Stimulated activated CD4-positive, alpha-beta T cell treated with anti-CD3 and anti-CD28 coated beads, Interleukin-15, amount 100 ng/mL, for 1 hour (primary cell): Measurements from ENCODE around the gene FN3KRP.
"Not testable (repeated sequence)": the region's sequence is repeated elsewhere in the genome, so short reads cannot be mapped to it uniquely, and the experiment has no call there.

Source experiments
- DNase-seq, 2 donors: peaks; one replicate each; pipeline ENCODE4 v3.0.0-alpha.2; 2020; ENCODE audit warnings: low read depth in 1 of 2, low spot score in 1 of 2

The FN3KRP gene

DNA sequence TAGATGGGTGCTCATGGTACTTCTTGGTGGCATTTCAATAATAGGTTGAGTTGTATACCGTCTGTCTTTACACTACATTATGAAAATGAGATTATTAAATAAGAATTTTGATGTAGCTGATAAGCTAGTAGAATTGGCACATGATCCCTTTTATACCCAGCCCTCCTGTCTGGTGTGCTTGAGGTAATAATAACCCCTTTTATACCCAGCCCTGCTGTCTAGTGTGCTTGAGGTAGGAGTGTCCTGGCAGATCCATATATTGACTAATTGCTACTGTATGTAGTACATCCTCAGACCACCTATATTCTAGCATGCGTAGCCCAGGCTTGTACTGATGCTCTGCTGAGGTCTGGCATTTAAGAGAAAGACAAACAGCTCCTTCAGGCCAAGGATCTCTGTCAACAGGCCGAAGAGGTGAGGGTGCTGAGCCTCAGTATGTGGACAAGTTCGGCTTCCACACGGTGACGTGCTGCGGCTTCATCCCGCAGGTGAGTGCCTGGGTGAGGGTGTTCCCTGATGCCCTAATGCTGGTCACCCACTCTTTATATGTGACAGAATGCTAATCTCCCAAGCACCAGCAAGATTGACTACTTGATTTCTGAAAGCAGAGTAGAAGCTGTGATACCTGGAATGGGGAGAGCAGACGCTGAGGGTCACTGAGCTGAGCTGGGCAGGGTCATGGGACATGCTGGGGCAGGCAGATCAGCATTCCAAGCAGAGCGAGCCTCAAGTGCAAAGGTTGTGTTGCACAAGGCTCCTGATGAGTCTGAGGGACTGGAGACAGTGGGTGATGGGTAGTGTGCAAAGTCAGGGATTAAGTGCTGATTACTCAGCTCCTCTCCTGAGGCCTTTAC, 24.6 kb downstream of the FN3KRP start:
- DNase-seq = no peak

DNA sequence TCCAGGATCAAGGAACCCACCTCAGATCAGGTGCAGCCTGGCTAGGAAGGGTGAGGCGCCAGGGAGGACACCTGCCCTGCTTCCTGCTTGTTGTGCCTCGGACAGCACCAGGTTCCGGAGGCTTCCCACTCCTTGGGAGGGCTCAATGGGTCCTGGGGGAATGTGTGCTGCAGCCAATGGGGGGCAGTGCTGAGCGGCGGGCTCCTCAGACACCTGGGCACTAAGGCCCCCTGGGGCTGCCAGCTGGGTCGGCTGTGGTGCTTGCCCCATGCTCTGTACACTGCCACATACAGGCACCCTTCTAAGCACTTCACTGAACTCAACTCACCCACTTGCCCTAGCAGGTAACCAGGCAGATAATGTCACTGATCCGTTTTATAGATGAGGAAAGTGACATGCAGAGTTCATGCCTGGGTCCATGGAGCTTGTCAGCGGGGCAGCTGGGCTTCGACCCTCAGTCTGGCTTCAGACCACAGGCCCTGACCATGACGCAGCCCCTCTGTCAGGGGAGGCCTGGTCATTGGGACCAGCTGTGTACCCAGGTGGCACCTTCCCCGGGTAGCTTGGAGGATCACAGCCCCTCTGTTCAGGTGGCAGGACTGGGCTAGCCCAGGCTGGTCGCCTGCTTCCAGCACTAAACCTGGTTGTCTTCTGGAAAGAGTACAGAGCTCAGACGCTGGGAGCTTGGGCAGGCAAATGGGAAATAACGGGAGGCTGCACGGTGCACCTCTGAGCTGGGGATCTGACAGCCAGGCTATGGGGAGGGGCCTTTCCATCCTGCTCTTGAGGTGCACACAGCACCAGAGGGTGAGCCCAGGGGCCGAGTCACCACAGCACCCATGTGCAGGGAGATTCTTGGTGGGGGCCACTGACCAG, 27.1 kb downstream of the FN3KRP start:
- DNase-seq = no peak

DNA sequence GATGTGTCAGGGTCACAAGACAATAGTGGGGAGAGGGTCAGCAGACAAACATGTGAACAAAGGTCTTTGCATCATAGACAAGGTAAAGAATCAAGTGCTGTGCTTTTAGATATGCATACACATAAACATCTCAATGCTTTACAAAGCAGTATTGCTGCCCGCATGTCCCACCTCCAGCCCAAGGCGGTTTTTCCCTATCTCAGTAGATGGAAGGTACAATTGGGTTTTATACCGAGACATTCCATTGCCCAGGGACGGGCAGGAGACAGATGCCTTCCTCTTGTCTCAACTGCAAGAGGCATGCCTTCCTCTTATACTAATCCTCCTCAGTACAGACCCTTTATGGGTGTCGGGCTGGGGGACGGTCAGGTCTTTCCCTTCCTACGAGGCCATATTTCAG, 28.2 kb downstream of the FN3KRP start:
- not testable (repeated sequence) for DNase-seq

DNA sequence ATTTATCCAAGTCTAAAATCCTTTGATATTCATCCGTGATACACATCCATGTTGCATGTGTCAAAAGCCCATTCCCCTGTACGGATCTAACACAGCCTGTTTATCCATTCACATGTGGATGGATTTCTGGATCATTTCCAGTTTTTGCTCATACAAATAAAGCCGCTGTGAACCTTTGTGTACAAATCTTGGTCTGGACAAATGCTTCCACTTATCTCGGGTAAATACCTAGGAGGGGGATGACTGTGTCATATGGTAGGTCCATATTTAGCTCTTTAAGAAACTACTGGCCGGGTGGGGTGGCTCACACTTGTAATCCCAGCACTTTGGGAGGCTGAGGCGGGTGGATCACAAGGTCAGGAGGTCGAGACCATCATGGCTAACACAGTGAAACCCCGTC, 29.0 kb downstream of the FN3KRP start:
- no peak for DNase-seq

DNA sequence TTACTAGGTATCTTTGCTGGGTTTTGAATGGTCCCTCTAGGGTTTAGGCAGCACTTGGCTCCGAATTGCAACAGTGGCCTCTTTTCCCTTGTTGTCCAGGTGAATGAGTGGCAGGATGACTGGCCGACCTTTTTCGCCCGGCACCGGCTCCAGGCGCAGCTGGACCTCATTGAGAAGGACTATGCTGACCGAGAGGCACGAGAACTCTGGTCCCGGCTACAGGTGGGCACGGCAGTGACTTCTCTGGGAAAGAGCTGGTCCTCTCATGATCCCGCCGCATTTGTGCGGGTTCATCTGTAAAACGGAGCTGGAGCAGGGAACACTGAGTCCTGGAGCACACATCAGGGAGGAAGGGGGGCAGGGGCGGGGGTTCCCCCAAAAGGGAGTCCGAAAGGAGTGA, 32.2 kb downstream of the FN3KRP start:
- no peak for DNase-seq

DNA sequence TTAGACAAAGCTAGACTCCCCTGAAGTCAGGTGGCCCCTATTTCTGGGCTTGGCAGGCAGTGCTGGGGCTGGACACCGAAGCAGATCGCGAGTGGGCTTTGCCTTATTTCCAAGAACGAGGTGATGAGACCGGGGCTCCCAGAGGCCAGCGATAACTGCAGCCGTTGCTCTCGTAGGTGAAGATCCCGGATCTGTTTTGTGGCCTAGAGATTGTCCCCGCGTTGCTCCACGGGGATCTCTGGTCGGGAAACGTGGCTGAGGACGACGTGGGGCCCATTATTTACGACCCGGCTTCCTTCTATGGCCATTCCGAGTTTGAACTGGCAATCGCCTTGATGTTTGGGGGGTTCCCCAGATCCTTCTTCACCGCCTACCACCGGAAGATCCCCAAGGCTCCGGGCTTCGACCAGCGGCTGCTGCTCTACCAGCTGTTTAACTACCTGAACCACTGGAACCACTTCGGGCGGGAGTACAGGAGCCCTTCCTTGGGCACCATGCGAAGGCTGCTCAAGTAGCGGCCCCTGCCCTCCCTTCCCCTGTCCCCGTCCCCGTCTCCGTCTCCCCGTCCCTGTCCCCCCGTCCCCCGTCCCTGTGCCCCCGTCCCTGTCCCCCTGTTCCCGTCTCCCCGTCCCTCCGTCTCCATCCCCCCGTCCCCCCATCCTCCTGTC, 33.9 kb downstream of the FN3KRP start:
- no peak for DNase-seq

DNA sequence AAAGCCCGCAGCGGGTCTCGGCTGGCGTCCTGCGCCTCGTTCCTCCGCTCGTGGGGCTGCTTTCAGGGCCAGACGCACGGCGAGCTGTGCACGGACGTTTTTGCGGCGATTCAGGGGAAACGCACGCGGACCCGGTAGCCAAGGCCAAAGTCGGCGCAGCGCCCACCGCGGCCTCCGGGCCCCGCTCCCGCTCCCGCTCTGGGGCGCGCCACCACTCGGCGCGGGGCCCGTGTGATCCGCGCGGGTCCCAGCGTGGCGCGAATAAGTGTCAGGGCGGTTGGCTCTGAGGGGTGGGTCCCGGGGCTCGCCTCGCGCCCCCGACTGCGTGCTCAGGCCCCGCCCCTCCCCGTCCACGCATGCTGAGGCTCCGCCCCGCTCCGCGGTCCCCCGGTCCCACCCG, 34.7 kb downstream of the FN3KRP start:
- no peak for DNase-seq

DNA sequence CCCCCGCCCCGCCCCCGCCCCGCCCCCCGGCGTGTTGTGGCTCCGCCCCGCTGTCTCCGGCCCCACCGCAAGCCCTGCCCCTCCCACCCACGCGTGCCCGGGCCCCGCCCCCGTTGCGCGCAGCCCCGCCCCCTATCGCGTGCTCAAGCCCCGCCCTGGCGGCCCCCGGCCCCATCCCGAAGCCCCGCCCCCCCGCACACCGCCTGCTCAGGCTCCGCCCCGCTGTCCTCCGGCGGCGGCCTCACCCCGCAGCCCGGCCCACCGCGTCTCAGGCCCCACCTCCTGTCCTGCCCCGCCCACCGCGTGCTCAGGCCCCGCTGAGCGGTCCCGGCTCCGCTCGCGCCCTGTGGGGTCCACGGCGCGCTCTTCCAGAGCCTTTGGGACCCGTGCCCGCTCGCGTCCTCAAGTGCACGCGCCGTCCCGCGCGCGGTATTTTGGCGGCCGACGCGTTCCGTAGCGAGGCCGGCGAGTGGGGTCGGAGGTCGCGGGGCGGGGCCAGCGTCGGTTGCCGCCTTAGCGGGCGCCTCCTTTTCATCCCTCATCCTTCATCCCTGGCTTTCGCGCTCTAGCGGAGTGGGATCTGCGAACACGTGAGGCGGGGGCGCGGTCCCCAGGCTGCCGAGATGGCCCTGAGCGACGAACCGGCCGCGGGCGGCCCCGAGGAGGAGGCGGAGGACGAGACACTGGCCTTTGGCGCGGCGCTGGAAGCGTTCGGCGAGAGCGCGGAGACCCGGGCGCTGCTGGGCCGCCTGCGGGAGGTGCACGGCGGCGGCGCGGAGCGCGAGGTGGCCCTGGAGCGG, 35.3 kb downstream of the FN3KRP start, which contains the start of gene TBCD:
TBCD (plus strand) TSS at position 495 of the 800 bp plus-strand sequence; CDS start at position 624, 129 bp downstream.
- peak; percentile 79 to 82 for DNase-seq

DNA sequence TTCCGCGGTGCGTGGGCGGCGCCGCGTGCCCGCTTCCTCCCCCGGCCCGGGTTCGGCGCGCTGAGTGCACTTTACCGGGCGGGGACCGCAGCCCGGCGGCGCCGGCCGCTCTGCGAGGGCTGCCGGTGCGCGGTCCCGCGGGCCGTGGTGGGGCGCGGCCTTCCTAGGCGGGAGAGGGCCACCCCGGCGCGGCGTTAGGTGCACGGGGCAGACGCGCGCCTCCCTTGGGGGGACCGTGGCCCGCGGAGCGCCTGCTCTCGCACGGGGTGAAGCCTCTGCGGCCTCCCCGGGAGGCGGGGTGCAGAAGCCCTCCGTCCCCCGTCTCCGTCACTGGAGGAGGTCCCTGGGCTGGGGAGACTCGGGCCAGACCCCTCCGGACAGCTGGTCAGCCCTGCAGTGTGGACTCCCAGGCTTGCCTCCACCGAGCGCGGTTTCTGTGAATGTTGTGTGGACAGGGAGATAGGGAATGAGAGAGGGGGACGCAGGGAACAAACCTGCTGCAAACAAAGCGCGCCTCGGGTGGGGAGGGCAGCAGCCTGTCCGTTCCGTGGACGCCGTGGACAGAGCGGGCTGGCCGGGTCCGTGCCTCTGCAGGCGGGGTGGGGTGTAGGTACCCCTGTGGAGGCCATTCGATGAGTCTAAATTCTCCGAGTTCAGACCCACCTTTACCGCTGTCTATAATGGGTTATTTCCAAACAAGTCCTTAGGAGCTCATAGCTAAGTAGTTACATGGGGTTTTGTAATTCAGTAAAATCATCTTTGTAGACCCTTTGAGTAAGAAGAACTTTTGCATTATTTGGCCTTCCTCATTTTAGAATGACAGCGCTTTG, 36.1 kb downstream of the FN3KRP start:
- DNase-seq = no peak

DNA sequence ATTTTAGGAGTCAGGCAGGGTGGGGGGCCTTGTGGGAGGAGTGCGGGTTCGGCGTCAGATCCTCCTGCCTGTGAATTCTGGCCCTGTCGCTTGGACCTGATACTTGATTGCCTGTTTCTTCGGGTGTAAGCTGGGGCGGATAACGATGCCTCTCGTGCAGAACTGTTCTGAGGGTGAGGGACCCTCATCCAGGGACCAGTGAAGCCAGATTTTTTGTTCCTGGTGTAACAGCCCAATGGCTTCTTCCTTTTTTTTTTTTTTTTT, 36.6 kb downstream of the FN3KRP start:
- no peak for DNase-seq

DNA sequence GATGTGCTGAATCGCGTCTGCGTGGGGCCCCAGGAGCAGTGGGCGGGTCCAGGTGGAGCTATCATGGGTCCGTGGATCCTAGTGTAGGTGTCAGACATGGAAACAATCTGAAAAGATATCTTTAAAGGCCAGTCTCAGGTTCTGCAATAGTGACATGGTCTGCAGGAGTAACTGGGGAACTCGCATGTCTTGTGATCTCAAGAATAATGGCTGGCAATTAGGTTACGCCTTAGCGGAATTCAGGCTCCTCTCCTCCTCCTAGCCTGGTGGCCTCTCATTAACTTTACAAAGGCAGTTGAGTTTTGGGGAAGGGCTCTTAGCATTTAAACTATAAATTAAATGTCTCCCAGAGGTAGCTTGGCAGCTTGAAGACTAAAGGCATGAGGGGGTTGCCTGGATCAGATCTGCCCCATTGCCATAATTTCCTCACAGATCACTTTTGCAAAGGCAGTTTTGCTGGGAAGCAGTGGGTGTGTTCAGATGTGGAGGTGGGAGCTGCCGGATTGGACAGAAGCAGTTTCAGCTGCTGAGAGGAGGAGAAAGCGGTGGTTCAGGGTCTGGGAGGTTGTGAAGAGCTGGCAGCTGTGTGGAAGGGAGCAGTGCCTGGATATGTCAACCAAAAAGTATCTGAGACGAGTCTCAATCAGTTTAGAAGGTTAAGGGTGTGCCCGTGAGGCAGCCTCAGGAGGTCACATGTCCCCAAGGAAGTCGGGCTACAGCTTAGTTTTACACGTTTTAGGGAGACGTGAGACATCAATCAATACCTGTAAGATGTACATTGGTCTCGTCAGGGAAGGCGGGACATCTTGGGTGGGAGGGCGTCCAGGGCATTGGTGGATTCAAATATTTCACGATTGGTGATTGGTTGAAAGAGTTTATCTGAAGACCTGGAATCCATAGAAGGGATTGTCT, 38.0 kb downstream of the FN3KRP start:
- no peak for DNase-seq

DNA sequence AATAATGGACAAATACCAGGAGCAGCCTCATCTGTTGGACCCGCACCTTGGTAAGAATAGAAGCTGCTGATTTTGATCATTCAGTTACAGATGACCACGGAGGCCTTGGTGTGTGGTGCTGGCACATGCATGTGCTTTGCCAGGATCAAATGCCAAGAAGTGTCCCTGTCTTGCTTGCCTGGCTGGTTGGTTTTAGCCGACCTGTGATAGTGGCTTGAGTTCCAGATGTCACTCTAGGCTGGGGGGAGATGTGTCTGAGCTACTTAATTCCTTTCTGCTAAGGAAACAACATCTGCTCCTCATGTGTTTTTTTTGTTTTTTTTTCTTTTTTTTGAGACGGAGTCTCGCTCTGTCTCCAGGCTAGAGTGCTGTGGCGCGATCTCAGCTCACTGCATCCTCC, 39.7 kb downstream of the FN3KRP start:
- no peak for DNase-seq

DNA sequence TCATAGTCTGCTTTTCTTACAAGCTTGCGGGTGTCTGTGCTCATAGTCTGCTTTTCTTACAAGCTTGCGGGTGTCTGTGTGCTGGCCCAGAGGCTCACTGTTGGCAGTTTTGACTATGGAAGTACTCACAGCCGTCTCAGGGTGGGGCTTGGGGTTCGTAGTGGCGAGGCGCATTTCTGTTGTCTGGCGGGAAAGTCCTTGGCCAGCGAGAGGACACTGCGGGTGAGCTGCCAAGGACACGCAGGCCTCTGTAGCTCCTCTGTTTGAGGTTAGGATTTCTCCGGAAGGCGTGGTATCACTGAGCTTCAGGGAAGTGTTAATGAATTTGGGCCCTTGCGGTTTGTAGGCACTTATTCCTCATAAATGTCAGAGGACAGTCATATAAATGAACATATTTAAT, 48.9 kb downstream of the FN3KRP start:
- no peak for DNase-seq

DNA sequence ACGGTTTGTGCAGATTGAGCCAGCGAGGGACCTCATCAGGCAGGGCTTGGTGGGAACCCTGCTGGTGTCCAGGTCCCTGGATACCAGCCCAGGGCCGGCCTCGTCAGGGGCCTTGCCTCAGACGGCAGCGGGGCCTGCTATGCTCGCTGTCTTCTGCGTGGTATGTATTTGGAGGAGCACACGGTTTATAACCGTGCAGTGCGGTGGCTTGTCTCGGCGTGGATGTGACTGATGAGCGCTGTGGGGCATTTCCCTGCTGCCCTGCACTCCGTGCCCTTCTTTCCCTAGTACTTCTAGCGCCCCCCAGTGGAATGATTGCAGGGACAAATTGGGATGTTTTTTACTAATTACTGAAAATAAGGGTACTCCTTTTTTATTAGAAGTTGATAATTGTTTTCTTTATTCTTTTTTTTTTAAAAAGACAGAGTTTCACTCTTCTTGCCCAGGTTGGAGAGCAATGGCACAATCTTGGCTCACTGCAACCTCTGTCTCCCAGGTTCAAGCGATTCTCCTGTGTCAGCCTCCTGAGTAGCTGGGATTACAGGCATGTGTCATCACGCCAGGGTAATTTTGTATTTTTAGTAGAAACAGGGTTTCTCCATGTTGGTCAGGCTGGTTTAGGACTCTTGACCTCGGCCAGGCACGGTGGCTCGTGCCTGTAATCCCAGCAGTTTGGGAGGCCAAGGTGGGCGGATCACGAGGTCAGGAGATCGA, 50.7 kb downstream of the FN3KRP start:
- DNase-seq = no peak

DNA sequence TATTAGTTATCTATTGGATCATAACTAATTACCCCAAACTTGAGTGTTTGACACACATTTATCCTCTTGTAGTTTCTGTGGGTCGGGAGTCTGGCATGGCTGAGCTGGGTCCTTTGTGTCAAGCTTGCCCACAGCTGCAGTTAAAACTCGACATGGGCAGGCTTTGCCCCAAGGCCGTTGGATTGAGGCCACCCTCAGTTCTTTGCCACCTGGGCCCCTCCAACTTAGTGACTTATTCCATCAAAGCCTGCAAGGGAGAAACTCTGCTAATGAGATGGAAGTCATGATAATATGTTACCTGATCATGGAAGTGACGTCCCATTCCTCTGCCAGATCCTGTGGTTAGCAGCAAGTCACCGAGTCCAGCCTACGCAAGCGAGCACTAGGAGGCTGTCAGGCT, 52.5 kb downstream of the FN3KRP start:
- DNase-seq = no peak

DNA sequence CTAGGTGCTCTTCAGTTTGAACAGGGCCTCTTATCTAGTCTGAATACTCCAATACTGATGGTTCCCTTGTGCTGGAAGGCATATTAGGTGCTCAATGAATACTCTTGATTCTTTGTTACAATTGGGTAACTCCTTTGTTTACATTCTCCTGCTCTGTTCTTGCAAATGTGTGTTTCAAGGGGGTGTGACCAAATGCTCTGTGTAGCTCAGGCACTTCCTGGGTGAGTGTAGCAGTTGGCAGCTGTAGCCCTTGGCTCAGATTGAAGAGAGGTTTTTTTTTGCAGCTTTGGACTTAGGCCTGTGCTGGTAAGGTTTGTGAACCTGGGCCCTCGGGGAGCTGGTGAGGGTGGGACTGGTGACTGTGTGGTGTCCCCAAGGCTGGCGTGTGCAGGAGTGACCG, 55.5 kb downstream of the FN3KRP start:
- DNase-seq = no peak

DNA sequence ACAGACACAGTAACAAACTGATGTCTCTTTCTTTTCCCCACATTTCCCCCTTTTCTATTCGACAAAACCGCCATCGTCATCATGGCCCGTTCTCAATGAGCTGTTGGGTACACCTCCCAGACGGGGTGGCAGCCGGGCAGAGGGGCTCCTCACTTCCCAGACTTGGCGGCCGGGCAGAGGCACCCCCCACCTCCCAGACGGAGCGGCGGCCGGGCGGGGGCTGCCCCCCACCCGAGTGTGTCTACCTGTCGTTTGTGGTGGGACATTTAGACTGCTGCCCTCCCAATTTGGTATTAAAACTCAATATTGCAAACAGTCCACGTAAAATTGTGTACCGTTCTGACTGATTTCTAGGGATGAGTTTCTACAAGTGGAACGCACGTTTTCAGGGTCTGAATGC, 58.0 kb downstream of the FN3KRP start:
- not testable (repeated sequence) for DNase-seq

DNA sequence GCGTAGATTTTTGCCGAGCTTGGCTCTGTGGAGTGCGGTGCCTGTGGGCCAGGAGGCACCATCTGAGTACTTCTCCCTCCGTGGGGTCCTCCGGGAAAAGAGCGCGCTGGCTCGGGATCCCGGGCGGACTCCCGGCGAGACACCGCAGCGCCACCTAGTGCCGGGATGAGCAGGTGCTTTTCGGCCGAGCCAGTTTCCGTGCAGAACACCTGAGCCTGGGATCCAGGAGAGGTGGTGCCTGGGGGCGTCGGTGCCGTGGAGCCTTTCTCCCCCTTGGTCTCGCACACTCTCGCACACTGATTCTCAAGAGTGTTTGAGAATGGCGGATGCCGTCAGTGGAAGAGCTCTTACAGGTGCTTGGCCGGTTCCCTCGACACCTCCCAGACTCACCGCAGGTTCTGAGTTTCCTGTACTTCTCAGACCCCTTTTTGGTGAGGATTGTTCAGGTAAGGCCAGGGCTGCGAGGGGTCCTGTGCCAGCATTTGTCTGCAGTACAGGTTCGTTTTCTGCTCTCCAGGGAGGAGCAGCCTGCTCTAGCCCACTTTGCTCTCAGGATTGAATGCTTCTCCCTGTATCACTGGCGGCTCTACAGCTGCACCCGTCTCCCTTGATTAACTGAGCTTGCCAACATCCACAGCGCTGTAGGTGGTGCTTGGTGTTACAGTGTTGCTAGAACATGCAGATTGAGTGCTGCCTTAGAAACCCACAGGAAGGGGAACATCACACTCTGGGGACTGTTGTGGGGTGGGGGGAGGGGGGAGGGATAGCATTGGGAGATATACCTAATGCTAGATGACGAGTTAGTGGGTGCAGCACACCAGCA, 58.7 kb downstream of the FN3KRP start:
- peak in 1 of 2 donors; percentile 28 for DNase-seq
